Measurements from ENCODE around the gene TMEM164. TPM values are rescaled to one million over a fixed set of nuclear protein-coding genes. Genes with fewer than 3 reads are reported as not detected.

TMEM164 gene
- total RNA-seq, 1 donor from 2014 or later, result 17.6 TPM

- Histone ChIP-seq H3K9me3 (ENCODE audit: insufficient read depth, low read depth, low read length) (no peaks in the 10 kb centered on the region), H3K4me1 (ENCODE audit: insufficient read depth, low read length) (no peaks in the 10 kb centered on the region), H4K20me1 (ENCODE audit: insufficient read depth, low read length) (no peaks in the 10 kb centered on the region), H3K4me3 (ENCODE audit: insufficient read depth, low read depth, low read length) (no peak overlapping the region), H3K79me2 (ENCODE audit: insufficient read depth, low read length) (no peaks in the 10 kb centered on the region), H2AFZ (ENCODE audit: low read depth, low read length) (no peak overlapping the region), H3K27me3 (ENCODE audit: insufficient read depth, low read length) (no peaks in the 10 kb centered on the region), H3K27ac (ENCODE audit: low read depth, low read length) (no peak overlapping the region), H3K36me3 (ENCODE audit: insufficient read depth, low read length) (no peaks in the 10 kb centered on the region), H3K4me2 (ENCODE audit: low read length) (no peak overlapping the region), H3K9ac (ENCODE audit: low read length) (no peak overlapping the region)
- H3K27ac Mint-ChIP-seq (ENCODE audit: unreplicated experiment), result no peak overlapping the region
- no peak for DNase-seq (ENCODE audit: low read depth)
- H3K9me3 Mint-ChIP-seq (ENCODE audit: unreplicated experiment), result no peaks in the 10 kb centered on the region
- FAIRE-seq, result no peak
- H3K4me3 Mint-ChIP-seq (ENCODE audit: unreplicated experiment), result no peak overlapping the region
- H3K4me1 Mint-ChIP-seq (ENCODE audit: low read depth, unreplicated experiment), result peaks cover 7% of the 10 kb centered on the region
- TF ChIP-seq, protein P1, sequence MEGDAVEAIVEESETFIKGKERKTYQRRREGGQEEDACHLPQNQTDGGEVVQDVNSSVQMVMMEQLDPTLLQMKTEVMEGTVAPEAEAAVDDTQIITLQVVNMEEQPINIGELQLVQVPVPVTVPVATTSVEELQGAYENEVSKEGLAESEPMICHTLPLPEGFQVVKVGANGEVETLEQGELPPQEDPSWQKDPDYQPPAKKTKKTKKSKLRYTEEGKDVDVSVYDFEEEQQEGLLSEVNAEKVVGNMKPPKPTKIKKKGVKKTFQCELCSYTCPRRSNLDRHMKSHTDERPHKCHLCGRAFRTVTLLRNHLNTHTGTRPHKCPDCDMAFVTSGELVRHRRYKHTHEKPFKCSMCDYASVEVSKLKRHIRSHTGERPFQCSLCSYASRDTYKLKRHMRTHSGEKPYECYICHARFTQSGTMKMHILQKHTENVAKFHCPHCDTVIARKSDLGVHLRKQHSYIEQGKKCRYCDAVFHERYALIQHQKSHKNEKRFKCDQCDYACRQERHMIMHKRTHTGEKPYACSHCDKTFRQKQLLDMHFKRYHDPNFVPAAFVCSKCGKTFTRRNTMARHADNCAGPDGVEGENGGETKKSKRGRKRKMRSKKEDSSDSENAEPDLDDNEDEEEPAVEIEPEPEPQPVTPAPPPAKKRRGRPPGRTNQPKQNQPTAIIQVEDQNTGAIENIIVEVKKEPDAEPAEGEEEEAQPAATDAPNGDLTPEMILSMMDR (IDR thresholded peaks at IDR 0.05; ENCODE audit: insufficient read depth, low read depth, low read length), result no peak
- TF ChIP-seq EZH2 (IDR thresholded peaks at IDR 0.05; ENCODE audit: insufficient read depth, low read length), result no peak
- H3K36me3 Mint-ChIP-seq (ENCODE audit: low read depth, unreplicated experiment), result peaks cover 3% of the 10 kb centered on the region
- H3K27me3 Mint-ChIP-seq (ENCODE audit: low read depth, unreplicated experiment), result no peaks in the 10 kb centered on the region
Measured at GRCh38 chrX:110015032-110015431, 12.1 kb downstream of the TMEM164 start.

GRCh38 chrX:110015915-110016314 lies 13.0 kb downstream of the TMEM164 start:
- H3K9ac ChIP-seq (ENCODE audit: low read length), result no peak overlapping the region
- H3K36me3 ChIP-seq (ENCODE audit: insufficient read depth, low read length), result no peaks in the 10 kb centered on the region
- no peaks in the 10 kb centered on the region for H3K9me3 ChIP-seq (ENCODE audit: insufficient read depth, low read depth, low read length)
- Mint-ChIP-seq H3K4me1 (ENCODE audit: low read depth, unreplicated experiment) (peaks cover 7% of the 10 kb centered on the region), H3K9me3 (ENCODE audit: unreplicated experiment) (no peaks in the 10 kb centered on the region), H3K27me3 (ENCODE audit: low read depth, unreplicated experiment) (no peaks in the 10 kb centered on the region), H3K27ac (ENCODE audit: unreplicated experiment) (no peak overlapping the region), H3K36me3 (ENCODE audit: low read depth, unreplicated experiment) (peaks cover 3% of the 10 kb centered on the region), H3K4me3 (ENCODE audit: unreplicated experiment) (no peak overlapping the region)
- no peak overlapping the region for H2AFZ ChIP-seq (ENCODE audit: low read depth, low read length)
- no peak overlapping the region for H3K4me2 ChIP-seq (ENCODE audit: low read length)
- H3K27me3 ChIP-seq (ENCODE audit: insufficient read depth, low read length), result no peaks in the 10 kb centered on the region
- FAIRE-seq (no peak), DNase-seq (ENCODE audit: low read depth) (no peak)
- no peaks in the 10 kb centered on the region for H3K79me2 ChIP-seq (ENCODE audit: insufficient read depth, low read length)
- peaks cover 2% of the 10 kb centered on the region for H3K4me1 ChIP-seq (ENCODE audit: insufficient read depth, low read length)
- no peak overlapping the region for H3K4me3 ChIP-seq (ENCODE audit: insufficient read depth, low read depth, low read length)
- TF ChIP-seq, protein P1 (IDR thresholded peaks at IDR 0.05; ENCODE audit: insufficient read depth, low read depth, low read length), result no peak
- no peak for TF ChIP-seq EZH2 (IDR thresholded peaks at IDR 0.05; ENCODE audit: insufficient read depth, low read length)
- no peaks in the 10 kb centered on the region for H4K20me1 ChIP-seq (ENCODE audit: insufficient read depth, low read length)
- H3K27ac ChIP-seq (ENCODE audit: low read depth, low read length), result no peak overlapping the region

DNA sequence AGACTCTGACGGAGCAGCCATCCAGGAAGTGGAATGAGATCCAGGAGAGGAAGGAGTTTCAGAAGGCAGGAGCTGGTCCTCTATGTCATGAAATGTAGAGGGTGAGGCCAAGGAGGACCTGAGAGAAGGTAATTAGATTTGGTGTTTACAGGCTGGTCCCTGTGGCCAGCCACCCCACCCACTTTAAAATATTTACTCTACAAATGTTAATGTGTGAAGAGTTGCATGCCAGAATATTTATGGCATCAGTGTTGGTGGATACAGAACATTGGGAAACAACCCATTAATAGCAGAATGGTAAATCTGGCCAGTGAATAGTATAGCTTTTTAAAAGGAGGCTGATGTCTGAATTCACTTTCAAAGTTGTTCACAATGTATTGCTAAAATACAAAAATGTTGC lies 17.6 kb downstream of the TMEM164 start:
- no peak overlapping the region for H3K27ac ChIP-seq (ENCODE audit: low read depth, low read length)
- H3K9ac ChIP-seq (ENCODE audit: low read length), result no peak overlapping the region
- H3K9me3 ChIP-seq (ENCODE audit: insufficient read depth, low read depth, low read length), result no peaks in the 10 kb centered on the region
- DNase-seq (ENCODE audit: low read depth), result no peak
- H4K20me1 ChIP-seq (ENCODE audit: insufficient read depth, low read length), result no peaks in the 10 kb centered on the region
- H3K79me2 ChIP-seq (ENCODE audit: insufficient read depth, low read length), result no peaks in the 10 kb centered on the region
- no peak for FAIRE-seq
- TF ChIP-seq, protein P1 (IDR thresholded peaks at IDR 0.05; ENCODE audit: insufficient read depth, low read depth, low read length), result no peak
- no peak for TF ChIP-seq EZH2 (IDR thresholded peaks at IDR 0.05; ENCODE audit: insufficient read depth, low read length)
- H3K36me3 ChIP-seq (ENCODE audit: insufficient read depth, low read length), result no peaks in the 10 kb centered on the region
- Mint-ChIP-seq H3K4me1 (ENCODE audit: low read depth, unreplicated experiment) (peaks cover 3% of the 10 kb centered on the region), H3K9me3 (ENCODE audit: unreplicated experiment) (no peaks in the 10 kb centered on the region), H3K27ac (ENCODE audit: unreplicated experiment) (no peak overlapping the region), H3K27me3 (ENCODE audit: low read depth, unreplicated experiment) (no peaks in the 10 kb centered on the region), H3K36me3 (ENCODE audit: low read depth, unreplicated experiment) (peaks cover 2% of the 10 kb centered on the region), H3K4me3 (ENCODE audit: unreplicated experiment) (no peak overlapping the region)
- H3K27me3 ChIP-seq (ENCODE audit: insufficient read depth, low read length), result no peaks in the 10 kb centered on the region
- peaks cover 18% of the 10 kb centered on the region for H3K4me1 ChIP-seq (ENCODE audit: insufficient read depth, low read length)
- no peak overlapping the region for H2AFZ ChIP-seq (ENCODE audit: low read depth, low read length)
- H3K4me3 ChIP-seq (ENCODE audit: insufficient read depth, low read depth, low read length), result no peak overlapping the region
- no peak overlapping the region for H3K4me2 ChIP-seq (ENCODE audit: low read length)
